KMS-11 (cell line): ENCODE measurements around the gene STPG1.

Experiments used
- H2AFZ ChIP-seq: fragments of 200-600 bp; sonication (generic); 2 replicates; pipeline ENCODE4 v1.6.1; 2016; ENCODE audit warnings: antibody characterized with exemption, mixed run types, low read depth
- H3K27ac ChIP-seq: fragments of 200-600 bp; sonication (generic); 2 replicates; pipeline ENCODE4 v1.6.1; 2016; ENCODE audit warnings: mild to moderate bottlenecking, mixed run types
- H3K27me3 ChIP-seq: fragments of 200-600 bp; sonication (generic); 2 replicates; pipeline ENCODE4 v1.6.1; 2017; ENCODE audit warnings: mild to moderate bottlenecking, low read depth, mixed run types, moderate library complexity; ENCODE audit not compliant: insufficient read depth
- H3K36me3 ChIP-seq: fragments of 200-600 bp; sonication (generic); 2 replicates; pipeline ENCODE4 v1.6.1; 2017; ENCODE audit warnings: mild to moderate bottlenecking, mixed run types; ENCODE audit not compliant: insufficient read depth
- H3K4me1 ChIP-seq: fragments of 200-600 bp; sonication (generic); 2 replicates; pipeline ENCODE4 v1.6.1; 2016; ENCODE audit warnings: mild to moderate bottlenecking, low read depth, mixed run types; ENCODE audit not compliant: poor library complexity, severe bottlenecking
- H3K4me2 ChIP-seq: fragments of 200-600 bp; sonication (generic); 2 replicates; pipeline ENCODE4 v1.7.0; 2016; ENCODE audit warnings: mild to moderate bottlenecking, mixed run types
- H3K4me3 ChIP-seq: fragments of 200-600 bp; sonication (generic); IDR thresholded peaks from 2 replicates; pipeline ENCODE4 v1.6.1; 2017; ENCODE audit warnings: low read depth, low read length, mixed read lengths; ENCODE audit not compliant: insufficient read depth
- H3K79me2 ChIP-seq: fragments of 200-600 bp; sonication (generic); 2 replicates; pipeline ENCODE4 v1.6.1; 2016; ENCODE audit warnings: low read depth, mixed run types; ENCODE audit not compliant: insufficient read depth
- H3K9ac ChIP-seq: fragments of 200-600 bp; sonication (generic); 2 replicates; pipeline ENCODE4 v1.6.1; 2016; ENCODE audit warnings: mild to moderate bottlenecking, mixed run types
- H4K20me1 ChIP-seq: fragments of 200-600 bp; sonication (generic); 2 replicates; pipeline ENCODE4 v1.6.1; 2016; ENCODE audit warnings: mild to moderate bottlenecking, mixed run types; ENCODE audit not compliant: insufficient read depth
- CTCF ChIP-seq: fragments of 200-600 bp; sonication (generic); conservative IDR thresholded peaks from 2 replicates; pipeline ENCODE4 v1.6.1; 2017; ENCODE audit warnings: low read depth, mild to moderate bottlenecking, antibody characterized with exemption, low read length, moderate library complexity, mixed read lengths

STPG1 gene

GRCh38 chr1:24412408-24412807, 1.2 kb downstream of the STPG1 start:
- Histone ChIP-seq H3K4me1 (peaks cover 17% of the 10 kb centered on the region), H3K27me3 (no peaks in the 10 kb centered on the region), H3K27ac (no peak overlapping the region), H3K36me3 (no peaks in the 10 kb centered on the region), H3K4me2 (no peak overlapping the region), H3K9ac (no peak overlapping the region), H2AFZ (no peak overlapping the region), H3K79me2 (no peaks in the 10 kb centered on the region), H4K20me1 (no peaks in the 10 kb centered on the region), H3K4me3 (no peak overlapping the region)
- no peak for TF ChIP-seq CTCF

GRCh38 chr1:24411963-24412362, 1.6 kb downstream of the STPG1 start:
- TF ChIP-seq CTCF, result no peak
- H3K36me3 ChIP-seq, result no peaks in the 10 kb centered on the region
- no peak overlapping the region for H3K4me3 ChIP-seq
- no peak overlapping the region for H3K9ac ChIP-seq
- no peaks in the 10 kb centered on the region for H3K79me2 ChIP-seq
- H3K27ac ChIP-seq, result no peak overlapping the region
- no peak overlapping the region for H2AFZ ChIP-seq
- H4K20me1 ChIP-seq, result no peaks in the 10 kb centered on the region
- no peaks in the 10 kb centered on the region for H3K27me3 ChIP-seq
- no peak overlapping the region for H3K4me2 ChIP-seq
- peaks cover 13% of the 10 kb centered on the region for H3K4me1 ChIP-seq

- no peaks in the 10 kb centered on the region for H3K79me2 ChIP-seq
- no peaks in the 10 kb centered on the region for H3K36me3 ChIP-seq
- H3K4me2 ChIP-seq, result no peak overlapping the region
- no peaks in the 10 kb centered on the region for H3K27me3 ChIP-seq
- H3K4me1 ChIP-seq, result peaks cover 9% of the 10 kb centered on the region
- H3K4me3 ChIP-seq, result no peak overlapping the region
- H3K9ac ChIP-seq, result no peak overlapping the region
- TF ChIP-seq CTCF, result no peak
- no peaks in the 10 kb centered on the region for H4K20me1 ChIP-seq
- no peak overlapping the region for H3K27ac ChIP-seq
- no peak overlapping the region for H2AFZ ChIP-seq
Observed at GRCh38 chr1:24410750-24411149, 2.8 kb downstream of the STPG1 start.

- Histone ChIP-seq H3K4me1 (peaks cover 4% of the 10 kb centered on the region), H4K20me1 (no peaks in the 10 kb centered on the region), H3K4me2 (no peak overlapping the region), H3K36me3 (no peaks in the 10 kb centered on the region), H3K27ac (no peak overlapping the region), H3K79me2 (no peaks in the 10 kb centered on the region), H3K27me3 (no peaks in the 10 kb centered on the region), H2AFZ (no peak overlapping the region), H3K4me3 (no peak overlapping the region), H3K9ac (no peak overlapping the region)
- TF ChIP-seq CTCF, result no peak
Observed at GRCh38 chr1:24409535-24409934, 4.0 kb downstream of the STPG1 start.
